Stomach (tissue), 9 donors: ENCODE measurements around the gene SLC6A3. TPM values are rescaled to one million over a fixed set of nuclear protein-coding genes. Genes with fewer than 3 reads are reported as not detected.

Source experiments
- DNase-seq, 2 donors: peaks; one replicate each; pipeline versions ENCODE4 v3.0.0 to v3.0.0-alpha.2; 2013 to 2019
- H3K27ac ChIP-seq, 5 donors: fragments of 200-600 bp in 4 of 5; sonication (generic) in 4 of 5; one replicate each; pipeline ENCODE4 v1.5.1; 2013 to 2019; ENCODE audit warnings: mild to moderate bottlenecking in 1 of 5, moderate library complexity in 1 of 5
- H3K27me3 ChIP-seq, 3 donors: fragments of 200-600 bp; sonication (generic); one replicate each; pipeline ENCODE4 v1.5.1; 2017 to 2019; ENCODE audit warnings: mixed run types in 1 of 3
- H3K36me3 ChIP-seq, 4 donors: fragments of 200-600 bp; sonication (generic); 1 replicate in 3 of 4; 2 replicates in 1 of 4; pipeline ENCODE4 v1.5.1; 2016 to 2019
- H3K4me1 ChIP-seq, 4 donors: fragments of 200-600 bp; sonication (generic); one replicate each; pipeline ENCODE4 v1.5.1; 2016 to 2019
- H3K4me3 ChIP-seq, 4 donors: fragments of 200-600 bp; sonication (generic) in 3 of 4; one replicate each; pipeline ENCODE4 v1.5.1; 2016 to 2019; ENCODE audit warnings: mild to moderate bottlenecking in 1 of 4
- H3K9me3 ChIP-seq, 4 donors: fragments of 200-600 bp; sonication (generic); one replicate each; pipeline ENCODE4 v1.5.1; 2016 to 2019
- CTCF ChIP-seq, 7 experiments: fragments of 450-650 bp in 4 of 7; fragments of 200-600 bp in 3 of 7; sonication (generic) in 3 of 7; IDR thresholded peaks; one replicate each; pipeline ENCODE4 v1.5.1; 2016 to 2019; ENCODE audit warnings: antibody characterized with exemption in 7 of 7, control low read depth in 2 of 7, mild to moderate bottlenecking in 1 of 7
- EP300 ChIP-seq: sonication (generic); formaldehyde crosslinking; IDR thresholded peaks from one replicate; pipeline ENCODE4 v1.6.1; 2017; ENCODE audit warnings: antibody characterized with exemption
- POLR2A ChIP-seq, 4 donors: fragments of 450-650 bp; IDR thresholded peaks; one replicate each; pipeline ENCODE4 v1.6.1; 2016; ENCODE audit warnings: antibody characterized with exemption in 4 of 4, control low read depth in 2 of 4, mild to moderate bottlenecking in 1 of 4, moderate library complexity in 1 of 4
- POLR2AphosphoS5 ChIP-seq, 3 donors: sonication (generic); formaldehyde crosslinking; IDR thresholded peaks; one replicate each; pipeline ENCODE4 v1.6.1; 2016; ENCODE audit warnings: antibody characterized with exemption in 3 of 3
- WGBS, 5 donors: extraction: QIAGEN DNeasy Blood & Tissue Kit in 3 of 5; methylation state at CpG; one replicate each; pipeline versions ENCODE4 v1.1.5 to v1.1.7; 2013 to 2018; 5-methylcytosine and 5-hydroxymethylcytosine counted together
- intact Hi-C: fragments of 100-400 bp; cut with DNase I; formaldehyde crosslinking; loops from one replicate; pipeline ENCODE4 v1.15.1; 2023; ENCODE audit warnings: low total_unique reads
- polyA plus RNA-seq, 3 donors: library from polyadenylated mRNA; stranded (reverse); fragments of 200-250 nt; gene quantifications; one replicate each; pipeline ENCODE4 v1.2.3, GENCODE V29; 2013
- total RNA-seq, 5 donors: library from RNA; depleted of rRNA; stranded (reverse); fragments of >200 nt; gene quantifications; one replicate each; pipeline versions ENCODE4 v1.1.0 to v1.2.3, GENCODE V29; 2014 to 2016
- donor health status: healthy with polysubstance abuse.
- donor health status: Bipolar disorder and iron deficiency.
- donor health status: healthy.

Gene SLC6A3
- total and polyA plus RNA-seq, 8 donors, result 0.05 TPM; not detected in 7

- H3K4me3 ChIP-seq, result no peak overlapping the region
- no peaks in the 10 kb centered on the region for H3K4me1 ChIP-seq
- H3K9me3 ChIP-seq, result peaks cover 0 to 17% (median 7%) of the 10 kb centered on the region in 4 donors
- TF ChIP-seq EP300 (no peak), POLR2A (IDR thresholded peaks at IDR 0.05) (no peak), POLR2AphosphoS5 (IDR thresholded peaks at IDR 0.05) (no peak), CTCF (IDR thresholded peaks at IDR 0.05) (no peak)
- DNase-seq, result no peak
- intact Hi-C loops, result no loop called here
- no peaks in the 10 kb centered on the region for H3K36me3 ChIP-seq
- peaks cover 0 to 21% (median 0%) of the 10 kb centered on the region in 3 donors for H3K27me3 ChIP-seq
- no peak overlapping the region for H3K27ac ChIP-seq
- WGBS, 5 donors, result 88 to 91% (median 89%) methylated on average over 17 to 29 of the region's 29 CpGs
Observed at GRCh38 chr5:1421521-1422341, 23.5 kb downstream of the SLC6A3 start.

- H3K9me3 ChIP-seq, result peaks cover 0 to 5% (median 0%) of the 10 kb centered on the region in 4 donors
- WGBS, 5 donors, result 63 to 76% (median 75%) methylated on average over 21 to 23 of the region's 23 CpGs
- H3K4me1 ChIP-seq, result no peaks in the 10 kb centered on the region
- DNase-seq, result no peak
- no peaks in the 10 kb centered on the region for H3K36me3 ChIP-seq
- TF ChIP-seq CTCF (IDR thresholded peaks at IDR 0.05) (no peak), EP300 (no peak), POLR2A (IDR thresholded peaks at IDR 0.05) (no peak), POLR2AphosphoS5 (IDR thresholded peaks at IDR 0.05) (no peak)
- no peak overlapping the region for H3K27ac ChIP-seq
- H3K27me3 ChIP-seq, result peaks cover 0 to 21% (median 0%) of the 10 kb centered on the region in 3 donors
- H3K4me3 ChIP-seq, result no peak overlapping the region
- intact Hi-C loops, result no loop called here
Observed at GRCh38 chr5:1420211-1421195, 24.7 kb downstream of the SLC6A3 start.

GRCh38 chr5:1419476-1420210 lies 25.6 kb downstream of the SLC6A3 start:
- WGBS, 5 donors, result 70 to 75% (median 73%) methylated on average over 11 of the region's 11 CpGs
- TF ChIP-seq POLR2AphosphoS5 (IDR thresholded peaks at IDR 0.05) (no peak), CTCF (IDR thresholded peaks at IDR 0.05) (no peak), POLR2A (IDR thresholded peaks at IDR 0.05) (no peak), EP300 (no peak)
- H3K9me3 ChIP-seq, result no peaks in the 10 kb centered on the region
- no peak overlapping the region for H3K4me3 ChIP-seq
- no peak overlapping the region for H3K27ac ChIP-seq
- intact Hi-C loops, result no loop called here
- H3K36me3 ChIP-seq, result no peaks in the 10 kb centered on the region
- no peaks in the 10 kb centered on the region for H3K4me1 ChIP-seq
- DNase-seq, result no peak
- H3K27me3 ChIP-seq, result peaks cover 0 to 26% (median 0%) of the 10 kb centered on the region in 3 donors

GRCh38 chr5:1418921-1419280 lies 26.3 kb downstream of the SLC6A3 start:
- Histone ChIP-seq H3K27ac (no peak overlapping the region), H3K36me3 (no peaks in the 10 kb centered on the region), H3K27me3 (peaks cover 0 to 26% (median 0%) of the 10 kb centered on the region in 3 donors), H3K4me3 (no peak overlapping the region), H3K4me1 (no peaks in the 10 kb centered on the region), H3K9me3 (no peaks in the 10 kb centered on the region)
- no peak for DNase-seq
- intact Hi-C loops, result no loop called here
- TF ChIP-seq EP300 (no peak), CTCF (IDR thresholded peaks at IDR 0.05) (no peak), POLR2A (IDR thresholded peaks at IDR 0.05) (no peak), POLR2AphosphoS5 (IDR thresholded peaks at IDR 0.05) (no peak)
